ENCODE data around the gene TAS1R2. TPM values are rescaled to one million over a fixed set of nuclear protein-coding genes. Genes with fewer than 3 reads are reported as not detected.

Gene TAS1R2
- total RNA-seq, 2 donors from 2014 or later = not detected

DNA sequence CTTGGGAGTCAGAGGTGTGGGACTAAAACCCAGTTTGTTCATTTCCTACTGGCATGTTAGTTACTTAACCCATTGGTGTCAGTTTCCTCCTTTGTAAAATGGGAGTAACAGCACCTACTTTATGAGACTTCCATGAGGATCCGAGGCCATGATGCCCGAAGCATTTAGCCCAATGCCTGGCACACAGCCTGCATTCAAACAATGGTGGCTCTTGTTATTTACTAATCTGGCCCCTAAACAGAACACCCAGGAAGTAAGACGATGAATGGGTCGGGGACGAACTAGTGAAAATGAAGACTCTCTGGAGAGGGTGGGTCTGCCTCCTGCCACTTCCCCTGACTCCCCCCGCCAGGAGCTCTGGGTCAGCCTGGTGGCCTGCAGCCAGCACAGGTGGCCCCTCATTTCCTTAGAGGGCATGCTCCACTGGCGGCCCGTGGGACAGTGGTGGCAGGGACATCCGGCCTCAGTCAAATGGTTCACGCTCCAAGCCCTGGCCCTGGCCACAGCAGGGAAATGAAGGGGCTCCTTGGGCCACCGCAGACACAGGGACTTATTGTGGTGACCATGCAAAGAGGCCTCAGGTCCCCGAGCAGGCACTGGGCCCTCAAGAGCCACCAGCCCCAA is 9.5 kb upstream of the TAS1R2 start:
- ATAC-seq (ENCODE audit: insufficient number of reproducible peaks, low FRiP score, low read depth) (no peak), DNase-seq (ENCODE audit: low spot score) (no peak)
- no peaks in the 10 kb centered on the region for H3K9me3 ChIP-seq
- H3K36me3 ChIP-seq = peaks cover 8% of the 10 kb centered on the region
- no peak overlapping the region for H3K27ac ChIP-seq
- H3K4me1 ChIP-seq (ENCODE audit: control insufficient read depth in 1 of 2, low read depth in 2 of 2) = no peaks in the 10 kb centered on the region
- no peak overlapping the region for H3K4me3 ChIP-seq
- no peaks in the 10 kb centered on the region for H3K27me3 ChIP-seq (replicated peaks; ENCODE audit: insufficient read depth)
- TF ChIP-seq, protein P1, sequence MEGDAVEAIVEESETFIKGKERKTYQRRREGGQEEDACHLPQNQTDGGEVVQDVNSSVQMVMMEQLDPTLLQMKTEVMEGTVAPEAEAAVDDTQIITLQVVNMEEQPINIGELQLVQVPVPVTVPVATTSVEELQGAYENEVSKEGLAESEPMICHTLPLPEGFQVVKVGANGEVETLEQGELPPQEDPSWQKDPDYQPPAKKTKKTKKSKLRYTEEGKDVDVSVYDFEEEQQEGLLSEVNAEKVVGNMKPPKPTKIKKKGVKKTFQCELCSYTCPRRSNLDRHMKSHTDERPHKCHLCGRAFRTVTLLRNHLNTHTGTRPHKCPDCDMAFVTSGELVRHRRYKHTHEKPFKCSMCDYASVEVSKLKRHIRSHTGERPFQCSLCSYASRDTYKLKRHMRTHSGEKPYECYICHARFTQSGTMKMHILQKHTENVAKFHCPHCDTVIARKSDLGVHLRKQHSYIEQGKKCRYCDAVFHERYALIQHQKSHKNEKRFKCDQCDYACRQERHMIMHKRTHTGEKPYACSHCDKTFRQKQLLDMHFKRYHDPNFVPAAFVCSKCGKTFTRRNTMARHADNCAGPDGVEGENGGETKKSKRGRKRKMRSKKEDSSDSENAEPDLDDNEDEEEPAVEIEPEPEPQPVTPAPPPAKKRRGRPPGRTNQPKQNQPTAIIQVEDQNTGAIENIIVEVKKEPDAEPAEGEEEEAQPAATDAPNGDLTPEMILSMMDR (IDR thresholded peaks at IDR 0.05) = no peak

DNA sequence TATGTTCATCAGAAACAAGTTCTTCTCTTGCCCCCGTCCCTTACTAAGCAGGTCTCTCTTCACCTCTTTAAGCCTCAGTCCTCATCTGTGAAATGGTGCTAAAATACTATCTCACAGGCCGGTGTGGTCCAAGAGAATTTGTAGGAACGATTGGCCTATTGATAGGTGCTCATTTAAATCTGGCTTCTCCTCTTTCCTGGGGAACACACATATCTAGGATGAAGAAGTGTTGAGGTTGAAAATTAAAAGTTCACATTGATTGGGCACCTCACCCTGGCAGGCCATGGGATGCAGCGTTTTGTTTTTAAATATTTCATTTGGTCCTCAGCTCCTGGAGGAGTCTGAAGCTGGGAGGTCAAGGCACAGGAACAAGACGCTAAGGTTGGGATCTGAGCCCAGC is 8.9 kb upstream of the TAS1R2 start:
- no peaks in the 10 kb centered on the region for H3K27me3 ChIP-seq (replicated peaks; ENCODE audit: insufficient read depth)
- H3K4me1 ChIP-seq (ENCODE audit: control insufficient read depth in 1 of 2, low read depth in 2 of 2) = no peaks in the 10 kb centered on the region
- TF ChIP-seq, protein P1 (IDR thresholded peaks at IDR 0.05) = no peak
- no peak overlapping the region for H3K4me3 ChIP-seq
- no peak for ATAC-seq (ENCODE audit: insufficient number of reproducible peaks, low FRiP score, low read depth)
- H3K36me3 ChIP-seq = peaks cover 8% of the 10 kb centered on the region
- no peak for DNase-seq (ENCODE audit: low spot score)
- H3K27ac ChIP-seq = no peak overlapping the region
- H3K9me3 ChIP-seq = no peaks in the 10 kb centered on the region

GRCh38 chr1:18866846-18867245 is 7.4 kb upstream of the TAS1R2 start:
- DNase-seq (ENCODE audit: low spot score) = no peak

GRCh38 chr1:18866314-18866713 is 6.9 kb upstream of the TAS1R2 start:
- DNase-seq (ENCODE audit: low spot score) (no peak), ATAC-seq (ENCODE audit: insufficient number of reproducible peaks, low FRiP score, low read depth) (no peak)
- no peaks in the 10 kb centered on the region for H3K4me1 ChIP-seq (ENCODE audit: control insufficient read depth in 1 of 2, low read depth in 2 of 2)
- H3K27ac ChIP-seq = no peak overlapping the region
- H3K4me3 ChIP-seq = no peak overlapping the region
- TF ChIP-seq, protein P1 (IDR thresholded peaks at IDR 0.05) = no peak
- peaks cover 2% of the 10 kb centered on the region for H3K36me3 ChIP-seq
- no peaks in the 10 kb centered on the region for H3K27me3 ChIP-seq (replicated peaks; ENCODE audit: insufficient read depth)
- no peaks in the 10 kb centered on the region for H3K9me3 ChIP-seq

More at GRCh38 chr1:18866846-18867245, 7.4 kb upstream of the TAS1R2 start:
- H3K4me3 ChIP-seq = no peak overlapping the region
- TF ChIP-seq, protein P1 (IDR thresholded peaks at IDR 0.05) = no peak
- no peaks in the 10 kb centered on the region for H3K4me1 ChIP-seq (ENCODE audit: control insufficient read depth in 1 of 2, low read depth in 2 of 2)
- no peak overlapping the region for H3K27ac ChIP-seq
- no peaks in the 10 kb centered on the region for H3K27me3 ChIP-seq (replicated peaks; ENCODE audit: insufficient read depth)
- no peak for ATAC-seq (ENCODE audit: insufficient number of reproducible peaks, low FRiP score, low read depth)
- no peaks in the 10 kb centered on the region for H3K9me3 ChIP-seq
- peaks cover 2% of the 10 kb centered on the region for H3K36me3 ChIP-seq

DNA sequence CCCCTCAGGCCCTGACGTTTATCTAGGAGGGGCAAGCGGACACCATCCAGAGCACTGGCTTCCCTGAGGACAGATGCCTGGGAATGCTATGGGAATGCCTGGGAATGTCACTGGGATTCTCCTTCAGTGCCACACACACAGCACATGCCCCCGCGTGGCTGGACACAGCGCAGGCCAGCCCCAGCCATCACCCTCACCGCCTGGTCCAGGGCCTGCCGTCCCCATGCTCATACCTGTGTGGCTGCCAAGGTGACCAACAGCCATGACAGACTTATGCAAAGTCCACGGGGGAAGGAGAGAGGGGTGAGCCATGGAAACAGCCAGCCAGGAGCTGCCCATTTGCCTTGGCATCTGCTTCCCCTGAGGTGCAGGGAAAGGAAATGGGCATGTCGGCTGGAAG is 5.7 kb upstream of the TAS1R2 start:
- H3K9me3 ChIP-seq = no peaks in the 10 kb centered on the region
- no peaks in the 10 kb centered on the region for H3K4me1 ChIP-seq (ENCODE audit: control insufficient read depth in 1 of 2, low read depth in 2 of 2)
- TF ChIP-seq, protein P1 (IDR thresholded peaks at IDR 0.05) = no peak
- no peaks in the 10 kb centered on the region for H3K27me3 ChIP-seq (replicated peaks; ENCODE audit: insufficient read depth)
- no peaks in the 10 kb centered on the region for H3K36me3 ChIP-seq
- ATAC-seq (ENCODE audit: insufficient number of reproducible peaks, low FRiP score, low read depth) (no peak), DNase-seq (ENCODE audit: low spot score) (no peak)
- no peak overlapping the region for H3K27ac ChIP-seq
- H3K4me3 ChIP-seq = no peak overlapping the region

Measured in thoracic aorta (tissue), 2 donors.